Peyer's patch (tissue), 4 donors: ENCODE data around the gene KRT3. TPM values are rescaled to one million over a fixed set of nuclear protein-coding genes. Genes with fewer than 3 reads are reported as not detected.

ENCODE experiments used
- DNase-seq, 3 donors: peaks; one replicate each; pipeline ENCODE4 v3.0.0-alpha.2; 2017 to 2019
- H3K27ac ChIP-seq, 4 donors: fragments of 200-600 bp; sonication (generic); one replicate each; pipeline ENCODE4 v1.5.1; 2016 to 2019
- H3K27me3 ChIP-seq, 2 donors: fragments of 200-600 bp; sonication (generic); one replicate each; pipeline ENCODE4 v1.5.1; 2019
- H3K36me3 ChIP-seq, 3 donors: fragments of 200-600 bp; sonication (generic); one replicate each; pipeline ENCODE4 v1.5.1; 2016 to 2019
- H3K4me1 ChIP-seq, 4 donors: fragments of 200-600 bp; sonication (generic); one replicate each; pipeline ENCODE4 v1.5.1; 2016 to 2019
- H3K4me3 ChIP-seq, 4 donors: fragments of 200-600 bp; sonication (generic); 1 replicate in 3 of 4; 2 replicates in 1 of 4; pipeline ENCODE4 v1.5.1; 2016 to 2019; ENCODE audit warnings: mild to moderate bottlenecking in 1 of 4
- H3K9me3 ChIP-seq, 4 donors: fragments of 200-600 bp; sonication (generic); one replicate each; pipeline ENCODE4 v1.5.1; 2016 to 2019; ENCODE audit warnings: mild to moderate bottlenecking in 1 of 4
- POLR2A ChIP-seq, 2 donors: fragments of 450-650 bp; IDR thresholded peaks; one replicate each; pipeline ENCODE4 v1.5.1; 2017; ENCODE audit warnings: antibody characterized with exemption in 2 of 2, mild to moderate bottlenecking in 2 of 2, moderate library complexity in 2 of 2
- total RNA-seq, 4 donors: library from RNA; depleted of rRNA; stranded (reverse); fragments of >200 nt; gene quantifications; one replicate each; pipeline ENCODE4 v1.1.0, GENCODE V29; 2016
- TF ChIP-seq, protein P1 (sequence below), 6 experiments: fragments of 450-650 bp in 4 of 6; fragments of 200-600 bp in 2 of 6; sonication (generic) in 1 of 6; IDR thresholded peaks; one replicate each; pipeline ENCODE4 v1.5.1; 2017 to 2019; ENCODE audit warnings: antibody characterized with exemption in 6 of 6, mild to moderate bottlenecking in 3 of 6, moderate library complexity in 1 of 6

KRT3 gene
- total RNA-seq, 4 donors from 2014 or later = not detected

- DNase-seq = no peak
- Histone ChIP-seq H3K4me1 (no peaks in the 10 kb centered on the region), H3K4me3 (no peak overlapping the region), H3K9me3 (no peaks in the 10 kb centered on the region), H3K27ac (no peak overlapping the region), H3K27me3 (no peaks in the 10 kb centered on the region), H3K36me3 (no peaks in the 10 kb centered on the region)
- TF ChIP-seq, protein P1, sequence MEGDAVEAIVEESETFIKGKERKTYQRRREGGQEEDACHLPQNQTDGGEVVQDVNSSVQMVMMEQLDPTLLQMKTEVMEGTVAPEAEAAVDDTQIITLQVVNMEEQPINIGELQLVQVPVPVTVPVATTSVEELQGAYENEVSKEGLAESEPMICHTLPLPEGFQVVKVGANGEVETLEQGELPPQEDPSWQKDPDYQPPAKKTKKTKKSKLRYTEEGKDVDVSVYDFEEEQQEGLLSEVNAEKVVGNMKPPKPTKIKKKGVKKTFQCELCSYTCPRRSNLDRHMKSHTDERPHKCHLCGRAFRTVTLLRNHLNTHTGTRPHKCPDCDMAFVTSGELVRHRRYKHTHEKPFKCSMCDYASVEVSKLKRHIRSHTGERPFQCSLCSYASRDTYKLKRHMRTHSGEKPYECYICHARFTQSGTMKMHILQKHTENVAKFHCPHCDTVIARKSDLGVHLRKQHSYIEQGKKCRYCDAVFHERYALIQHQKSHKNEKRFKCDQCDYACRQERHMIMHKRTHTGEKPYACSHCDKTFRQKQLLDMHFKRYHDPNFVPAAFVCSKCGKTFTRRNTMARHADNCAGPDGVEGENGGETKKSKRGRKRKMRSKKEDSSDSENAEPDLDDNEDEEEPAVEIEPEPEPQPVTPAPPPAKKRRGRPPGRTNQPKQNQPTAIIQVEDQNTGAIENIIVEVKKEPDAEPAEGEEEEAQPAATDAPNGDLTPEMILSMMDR (IDR thresholded peaks at IDR 0.05) = no peak
- no peak for TF ChIP-seq POLR2A (IDR thresholded peaks at IDR 0.05)
Observed at GRCh38 chr12:52779914-52780313, 16.0 kb downstream of the KRT3 start.

- H3K27me3 ChIP-seq = no peaks in the 10 kb centered on the region
- no peaks in the 10 kb centered on the region for H3K4me1 ChIP-seq
- no peak for DNase-seq
- no peaks in the 10 kb centered on the region for H3K9me3 ChIP-seq
- H3K4me3 ChIP-seq = no peak overlapping the region
- H3K36me3 ChIP-seq = no peaks in the 10 kb centered on the region
- TF ChIP-seq, protein P1 (IDR thresholded peaks at IDR 0.05) = no peak
- no peak for TF ChIP-seq POLR2A (IDR thresholded peaks at IDR 0.05)
- H3K27ac ChIP-seq = no peak overlapping the region
Observed at GRCh38 chr12:52778833-52779232, 17.1 kb downstream of the KRT3 start.

DNA sequence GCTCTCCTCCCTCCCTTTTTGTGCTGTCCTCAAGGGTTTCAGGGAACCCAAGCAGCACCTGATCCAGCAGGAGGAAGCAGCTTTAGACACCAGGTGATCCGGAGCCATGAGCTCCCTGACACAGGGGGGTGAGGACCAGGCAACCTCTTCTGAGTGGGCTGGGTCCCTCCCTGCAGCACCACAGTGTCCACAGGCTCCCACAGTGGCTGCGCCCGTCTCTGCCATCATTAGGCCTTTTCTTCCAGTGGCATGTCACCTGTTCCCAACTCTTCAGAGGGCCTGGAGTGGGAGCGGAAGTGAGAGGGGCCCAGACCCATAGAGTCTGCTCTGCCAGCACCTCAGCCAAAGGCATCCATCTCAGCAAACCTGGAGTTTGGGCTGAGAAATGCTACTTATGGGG is 18.4 kb downstream of the KRT3 start:
- Histone ChIP-seq H3K4me3 (no peak overlapping the region), H3K27me3 (no peaks in the 10 kb centered on the region), H3K27ac (no peak overlapping the region), H3K9me3 (no peaks in the 10 kb centered on the region), H3K36me3 (no peaks in the 10 kb centered on the region), H3K4me1 (no peaks in the 10 kb centered on the region)
- TF ChIP-seq, protein P1 (IDR thresholded peaks at IDR 0.05) = no peak
- no peak for TF ChIP-seq POLR2A (IDR thresholded peaks at IDR 0.05)
- no peak for DNase-seq

GRCh38 chr12:52776913-52777395 is 19.0 kb downstream of the KRT3 start, which contains the start of gene KRT76:
Gene KRT76 (minus strand): TSS chr12:52777345. CDS start chr12:52777291, 54 bp downstream.
- Histone ChIP-seq H3K4me1 (no peaks in the 10 kb centered on the region), H3K27me3 (no peaks in the 10 kb centered on the region), H3K27ac (no peak within 1 kb of the TSS), H3K36me3 (no peaks in the 10 kb centered on the region), H3K9me3 (no peaks in the 10 kb centered on the region), H3K4me3 (no peak within 1 kb of the TSS)
- TF ChIP-seq, protein P1 (IDR thresholded peaks at IDR 0.05) = no peak
- no peak for TF ChIP-seq POLR2A (IDR thresholded peaks at IDR 0.05)
- no peak for DNase-seq

- no peaks in the 10 kb centered on the region for H3K4me1 ChIP-seq
- H3K27ac ChIP-seq = no peak overlapping the region
- no peak overlapping the region for H3K4me3 ChIP-seq
- no peak for DNase-seq
- H3K27me3 ChIP-seq = no peaks in the 10 kb centered on the region
- no peaks in the 10 kb centered on the region for H3K36me3 ChIP-seq
- H3K9me3 ChIP-seq = no peaks in the 10 kb centered on the region
- TF ChIP-seq, protein P1 (IDR thresholded peaks at IDR 0.05) = no peak
- TF ChIP-seq POLR2A (IDR thresholded peaks at IDR 0.05) = no peak
Observed at GRCh38 chr12:52776435-52776834, 19.5 kb downstream of the KRT3 start.
